ENCODE measurements around the gene CCDC122.

CCDC122 gene

GRCh38 chr13:43877326-43877725 is 2.2 kb downstream of the CCDC122 start:
- no peak for TF ChIP-seq USF1 (IDR thresholded peaks at IDR 0.05)

GRCh38 chr13:43876366-43876765 is 3.2 kb downstream of the CCDC122 start:
- TF ChIP-seq TEAD4 (IDR thresholded peaks at IDR 0.05), result no peak
- no peak for TF ChIP-seq EP300 (IDR thresholded peaks at IDR 0.05; ENCODE audit: borderline replicate concordance)
- TF ChIP-seq ZBTB7A (IDR thresholded peaks at IDR 0.05; ENCODE audit: low read depth), result no peak
- TF ChIP-seq USF1 (IDR thresholded peaks at IDR 0.05), result no peak
- no peak for TF ChIP-seq YY1 (IDR thresholded peaks at IDR 0.05; ENCODE audit: low read depth)
- no peak for TF ChIP-seq NFIC (IDR thresholded peaks at IDR 0.05)
- no peak for TF ChIP-seq CEBPB (IDR thresholded peaks at IDR 0.05)
- no peak for TF ChIP-seq FOXM1 (IDR thresholded peaks at IDR 0.05; ENCODE audit: borderline replicate concordance, low read depth)
- TF ChIP-seq RAD21 (IDR thresholded peaks at IDR 0.05; ENCODE audit: low read depth), result no peak
- no peak for TF ChIP-seq REST (IDR thresholded peaks at IDR 0.05; ENCODE audit: low read depth)
- no peak for TF ChIP-seq TAF1 (IDR thresholded peaks at IDR 0.05; ENCODE audit: low read depth)
- TF ChIP-seq TCF12 (IDR thresholded peaks at IDR 0.05; ENCODE audit: low read depth), result no peak
- TF ChIP-seq CREB1 (IDR thresholded peaks at IDR 0.05; ENCODE audit: low read depth), result no peak
- TF ChIP-seq MAX (IDR thresholded peaks at IDR 0.05), result no peak
- no peak for TF ChIP-seq EGR1 (IDR thresholded peaks at IDR 0.05)

GRCh38 chr13:43874504-43875092 is 4.9 kb downstream of the CCDC122 start:
- TF ChIP-seq CEBPB (IDR thresholded peaks at IDR 0.05) (peak; percentile 83), YY1 (IDR thresholded peaks at IDR 0.05; ENCODE audit: low read depth) (no peak), USF1 (IDR thresholded peaks at IDR 0.05) (no peak), RAD21 (IDR thresholded peaks at IDR 0.05; ENCODE audit: low read depth) (peak; percentile 49)

GRCh38 chr13:43872181-43872580 is 7.4 kb downstream of the CCDC122 start:
- no peak for TF ChIP-seq NFIC (IDR thresholded peaks at IDR 0.05)
- no peak for TF ChIP-seq TEAD4 (IDR thresholded peaks at IDR 0.05)
- no peak for TF ChIP-seq TCF12 (IDR thresholded peaks at IDR 0.05; ENCODE audit: low read depth)
- TF ChIP-seq TAF1 (IDR thresholded peaks at IDR 0.05; ENCODE audit: low read depth), result no peak
- TF ChIP-seq EGR1 (IDR thresholded peaks at IDR 0.05), result no peak
- TF ChIP-seq CEBPB (IDR thresholded peaks at IDR 0.05), result no peak

GRCh38 chr13:43865892-43866291 is 13.6 kb downstream of the CCDC122 start:
- TF ChIP-seq FOXM1 (IDR thresholded peaks at IDR 0.05; ENCODE audit: borderline replicate concordance, low read depth) (no peak), TAF1 (IDR thresholded peaks at IDR 0.05; ENCODE audit: low read depth) (no peak), EGR1 (IDR thresholded peaks at IDR 0.05) (no peak), TEAD4 (IDR thresholded peaks at IDR 0.05) (no peak), TCF12 (IDR thresholded peaks at IDR 0.05; ENCODE audit: low read depth) (no peak), REST (IDR thresholded peaks at IDR 0.05; ENCODE audit: low read depth) (no peak), CREB1 (IDR thresholded peaks at IDR 0.05; ENCODE audit: low read depth) (no peak)

- no peak for TF ChIP-seq ZBTB7A (IDR thresholded peaks at IDR 0.05; ENCODE audit: low read depth)
- TF ChIP-seq TCF12 (IDR thresholded peaks at IDR 0.05; ENCODE audit: low read depth), result no peak
- TF ChIP-seq TEAD4 (IDR thresholded peaks at IDR 0.05), result no peak
- no peak for TF ChIP-seq EGR1 (IDR thresholded peaks at IDR 0.05)
- TF ChIP-seq FOXM1 (IDR thresholded peaks at IDR 0.05; ENCODE audit: borderline replicate concordance, low read depth), result no peak
- TF ChIP-seq TAF1 (IDR thresholded peaks at IDR 0.05; ENCODE audit: low read depth), result no peak
- no peak for TF ChIP-seq EP300 (IDR thresholded peaks at IDR 0.05; ENCODE audit: borderline replicate concordance)
- TF ChIP-seq REST (IDR thresholded peaks at IDR 0.05; ENCODE audit: low read depth), result no peak
- no peak for TF ChIP-seq MAX (IDR thresholded peaks at IDR 0.05)
- TF ChIP-seq CEBPB (IDR thresholded peaks at IDR 0.05), result no peak
- no peak for TF ChIP-seq RAD21 (IDR thresholded peaks at IDR 0.05; ENCODE audit: low read depth)
These were observed 14.6 kb downstream of the CCDC122 start for GRCh38 chr13:43864921-43865320.
